HEK293T (cell line): ENCODE results near the gene PLLP.

Experiments
- CTCF ChIA-PET: fragments of 350-600 bp; formaldehyde crosslinking; extraction: SDS; loops from one replicate; lab custom pipeline; 2021; ENCODE audit warnings: antibody characterized with exemption, inconsistent platforms; lab: Yijun Ruan, JAX
- POLR2A ChIA-PET: fragments of 350-600 bp; formaldehyde crosslinking; extraction: SDS; loops from one replicate; lab custom pipeline; 2020; ENCODE audit warnings: antibody characterized with exemption, inconsistent platforms; lab: Yijun Ruan, JAX
- DNase-seq: peaks from one replicate; pipeline ENCODE4 v3.0.0; 2012; ENCODE audit warnings: mixed read lengths; ENCODE audit errors: extremely low spot score
- ARNT ChIP-seq: fragments of 450-650 bp; IDR thresholded peaks from 2 replicates; pipeline ENCODE4 v1.6.1; 2017; ENCODE audit warnings: mild to moderate bottlenecking
- BHLHE40 ChIP-seq: fragments of 450-650 bp; IDR thresholded peaks from 2 replicates; pipeline ENCODE4 v1.6.1; 2016; ENCODE audit warnings: mild to moderate bottlenecking, moderate library complexity, borderline replicate concordance
- CTBP1 ChIP-seq: fragments of 450-650 bp; IDR thresholded peaks from 2 replicates; pipeline ENCODE4 v1.6.1; 2016; ENCODE audit warnings: borderline replicate concordance
- ELF4 ChIP-seq: fragments of 450-650 bp; IDR thresholded peaks from 2 replicates; pipeline ENCODE4 v1.6.1; 2017; ENCODE audit warnings: antibody characterized with exemption
- FOXA1 ChIP-seq: fragments of 450-650 bp; IDR thresholded peaks from 2 replicates; pipeline ENCODE4 v1.6.1; 2016; ENCODE audit warnings: mild to moderate bottlenecking
- FOXK2 ChIP-seq: fragments of 450-650 bp; IDR thresholded peaks from 2 replicates; pipeline ENCODE4 v1.6.1; 2016; ENCODE audit warnings: mild to moderate bottlenecking
- FOXM1 ChIP-seq: fragments of 450-650 bp; IDR thresholded peaks from 2 replicates; pipeline ENCODE4 v1.6.1; 2017; ENCODE audit warnings: mild to moderate bottlenecking, borderline replicate concordance
- HDGF ChIP-seq: fragments of 450-650 bp; IDR thresholded peaks from 2 replicates; pipeline ENCODE4 v1.6.1; 2017; ENCODE audit warnings: antibody characterized with exemption, borderline replicate concordance
- L3MBTL2 ChIP-seq: fragments of 450-650 bp; conservative IDR thresholded peaks from 2 replicates; pipeline ENCODE4 v1.6.1; 2016; ENCODE audit warnings: mild to moderate bottlenecking
- LEF1 ChIP-seq: fragments of 450-650 bp; IDR thresholded peaks from 2 replicates; pipeline ENCODE4 v1.6.1; 2017; ENCODE audit warnings: mild to moderate bottlenecking, borderline replicate concordance
- NFRKB ChIP-seq: fragments of 450-650 bp; IDR thresholded peaks from 2 replicates; pipeline ENCODE4 v1.6.1; 2016; ENCODE audit warnings: mild to moderate bottlenecking, moderate library complexity
- PKNOX1 ChIP-seq: fragments of 450-650 bp; IDR thresholded peaks from 2 replicates; pipeline ENCODE4 v1.6.1; 2016
- SP1 ChIP-seq: fragments of 450-650 bp; IDR thresholded peaks from 2 replicates; pipeline ENCODE4 v1.6.1; 2017
- SUZ12 ChIP-seq: fragments of 450-650 bp; IDR thresholded peaks from 2 replicates; pipeline ENCODE4 v1.6.1; 2016; ENCODE audit warnings: mild to moderate bottlenecking
- TARDBP ChIP-seq: fragments of 450-650 bp; IDR thresholded peaks from 2 replicates; pipeline ENCODE4 v1.6.1; 2016
- ZNF384 ChIP-seq: fragments of 450-650 bp; IDR thresholded peaks from 2 replicates; pipeline ENCODE4 v1.6.1; 2016

Gene PLLP

GRCh38 chr16:57284209-57284951 is at the start of gene PLLP:
TSS of gene PLLP (minus strand) at chr16:57284672. CDS start at chr16:57284540, 132 bp downstream.
- POLR2A ChIA-PET: interaction anchor here (1.0 kb wide), 1 partner anchor 202 kb away, joined by 3 read pairs; the partner anchor contains the start of gene DOK4
- peak; percentile 80 for DNase-seq
- TF ChIP-seq CTBP1: no peak
- peak; percentile 15; the same call in 1 of the 2 replicates for TF ChIP-seq FOXM1
- peak; percentile 97 for TF ChIP-seq L3MBTL2
- CTCF ChIA-PET: no interaction called here

GRCh38 chr16:57333402-57333801 is 48.9 kb upstream of the PLLP start:
- POLR2A ChIA-PET: no interaction called here
- CTCF ChIA-PET: no interaction called here
- TF ChIP-seq SP1 (no peak), HDGF (no peak), CTBP1 (no peak), ELF4 (no peak), SUZ12 (no peak), ZNF384 (no peak), TARDBP (no peak), FOXM1 (no peak), LEF1 (no peak), BHLHE40 (no peak), NFRKB (no peak), FOXK2 (no peak), ARNT (no peak), L3MBTL2 (no peak)
- no peak for DNase-seq

GRCh38 chr16:57331355-57331754 is 46.9 kb upstream of the PLLP start:
- no peak for DNase-seq
- POLR2A ChIA-PET: no interaction called here
- TF ChIP-seq SUZ12 (no peak), L3MBTL2 (no peak), TARDBP (no peak), CTBP1 (no peak), FOXM1 (no peak), SP1 (no peak), PKNOX1 (no peak), ELF4 (no peak), ZNF384 (no peak), ARNT (no peak), HDGF (no peak), FOXK2 (no peak), FOXA1 (no peak), NFRKB (no peak), BHLHE40 (no peak), LEF1 (no peak)
- CTCF ChIA-PET: no interaction called here

GRCh38 chr16:57329718-57330327 is 45.4 kb upstream of the PLLP start:
- ChIA-PET CTCF (no interaction called here), POLR2A (no interaction called here)
- TF ChIP-seq NFRKB (no peak), SUZ12 (no peak), ZNF384 (no peak), BHLHE40 (no peak), ARNT (no peak), FOXM1 (no peak), ELF4 (no peak), PKNOX1 (no peak), SP1 (no peak), LEF1 (no peak), FOXK2 (no peak), CTBP1 (no peak), L3MBTL2 (no peak), FOXA1 (no peak), HDGF (no peak), TARDBP (no peak)
- DNase-seq: no peak

GRCh38 chr16:57325458-57325857 is 41.0 kb upstream of the PLLP start:
- no peak for DNase-seq
- TF ChIP-seq NFRKB (no peak), FOXK2 (no peak), L3MBTL2 (no peak), ZNF384 (no peak), TARDBP (no peak), FOXM1 (no peak), LEF1 (no peak), CTBP1 (no peak), SUZ12 (no peak), ELF4 (no peak), SP1 (no peak), ARNT (no peak), FOXA1 (no peak), BHLHE40 (no peak), PKNOX1 (no peak), HDGF (no peak)
- CTCF ChIA-PET: no interaction called here
- POLR2A ChIA-PET: no interaction called here

- no peak for DNase-seq
- POLR2A ChIA-PET: no interaction called here
- CTCF ChIA-PET: no interaction called here
- TF ChIP-seq LEF1 (no peak), FOXM1 (no peak), CTBP1 (no peak), L3MBTL2 (no peak), BHLHE40 (no peak), ELF4 (no peak), PKNOX1 (no peak), ZNF384 (no peak), ARNT (no peak), HDGF (no peak), NFRKB (no peak), SP1 (no peak), SUZ12 (no peak), FOXK2 (no peak), FOXA1 (no peak), TARDBP (no peak)
Measured at GRCh38 chr16:57324749-57325148, 40.3 kb upstream of the PLLP start.
